ENCODE data around the gene TOX2.

The TOX2 gene

GRCh38 chr20:43982886-43983285 lies 68.2 kb downstream of the TOX2 start:
- Histone ChIP-seq H3K4me1 (peaks cover 9% of the 10 kb centered on the region; the same call in 1 of the 2 replicates), H3K27ac (no peak overlapping the region), H3K4me2 (no peak overlapping the region), H3K27me3 (no peaks in the 10 kb centered on the region), H3K36me3 (no peaks in the 10 kb centered on the region), H3K9me3 (no peaks in the 10 kb centered on the region), H3K4me3 (no peak overlapping the region), H4K20me1 (no peaks in the 10 kb centered on the region), H3K9ac (no peak overlapping the region)
- no peak for TF ChIP-seq Cebpa-rat (IDR thresholded peaks at IDR 0.05)

DNA sequence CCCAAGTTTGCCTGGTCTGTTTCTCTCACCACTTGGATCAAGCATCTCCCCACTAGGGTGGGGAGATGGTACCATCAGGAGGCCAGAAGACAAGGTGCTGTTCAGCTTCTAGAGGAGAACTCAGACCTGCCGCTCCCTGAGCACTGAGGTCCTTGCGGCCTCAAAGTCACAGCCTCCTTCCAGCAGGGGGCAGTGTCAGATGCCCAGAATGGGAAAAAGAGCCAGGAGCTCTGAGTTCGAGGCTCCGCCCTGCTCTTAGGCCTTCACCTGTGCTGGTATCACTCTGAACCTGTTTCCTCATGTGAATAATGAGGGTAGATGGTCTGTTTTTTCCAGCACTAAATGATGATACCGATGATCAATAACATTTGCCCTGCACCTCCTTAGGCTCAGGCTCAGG lies 68.7 kb downstream of the TOX2 start:
- Histone ChIP-seq H3K27ac (no peak overlapping the region), H3K9ac (no peak overlapping the region), H3K36me3 (no peaks in the 10 kb centered on the region), H3K9me3 (no peaks in the 10 kb centered on the region), H3K4me1 (peaks cover 9% of the 10 kb centered on the region; the same call in 1 of the 2 replicates), H3K27me3 (no peaks in the 10 kb centered on the region), H3K4me2 (no peak overlapping the region), H4K20me1 (no peaks in the 10 kb centered on the region), H3K4me3 (no peak overlapping the region)
- no peak for TF ChIP-seq Cebpa-rat (IDR thresholded peaks at IDR 0.05)

- H3K4me1 ChIP-seq, result peaks cover 9% of the 10 kb centered on the region; the same call in 1 of the 2 replicates
- no peaks in the 10 kb centered on the region for H4K20me1 ChIP-seq
- no peak overlapping the region for H3K27ac ChIP-seq
These were observed 69.3 kb downstream of the TOX2 start for GRCh38 chr20:43983904-43984361.

DNA sequence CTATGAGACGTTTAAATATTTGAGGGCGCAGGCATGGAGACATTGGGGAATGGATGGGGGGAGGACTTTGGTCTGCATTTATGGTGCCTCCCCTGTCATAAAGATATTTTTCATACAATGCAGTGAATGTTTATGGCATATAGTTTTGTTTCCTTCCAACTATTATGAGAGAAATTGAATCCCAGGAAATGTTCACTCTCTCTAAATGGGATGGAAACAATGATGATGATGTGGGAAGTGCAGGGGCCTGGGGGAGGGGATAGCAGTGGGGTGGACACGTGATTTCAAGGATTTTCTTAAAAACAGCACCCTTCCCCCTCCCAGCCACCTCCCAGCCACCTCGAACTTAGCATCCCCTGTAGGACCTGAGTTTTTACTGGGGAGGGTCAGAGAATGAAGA lies 69.9 kb downstream of the TOX2 start:
- Histone ChIP-seq H3K27ac (no peak overlapping the region), H3K4me2 (no peak overlapping the region), H3K9ac (no peak overlapping the region), H3K27me3 (no peaks in the 10 kb centered on the region), H3K36me3 (no peaks in the 10 kb centered on the region), H3K4me1 (peaks cover 9% of the 10 kb centered on the region; the same call in 1 of the 2 replicates), H3K9me3 (peaks cover under 1% of the 10 kb centered on the region; the same call in 1 of the 2 replicates), H4K20me1 (no peaks in the 10 kb centered on the region), H3K4me3 (no peak overlapping the region)
- TF ChIP-seq Cebpa-rat (IDR thresholded peaks at IDR 0.05), result no peak

More at GRCh38 chr20:43983904-43984361, 69.3 kb downstream of the TOX2 start:
- Histone ChIP-seq H3K4me2 (no peak overlapping the region), H3K4me3 (no peak overlapping the region), H3K27me3 (no peaks in the 10 kb centered on the region), H3K9ac (no peak overlapping the region), H3K36me3 (no peaks in the 10 kb centered on the region), H3K9me3 (no peaks in the 10 kb centered on the region)
- no peak for TF ChIP-seq Cebpa-rat (IDR thresholded peaks at IDR 0.05)

DNA sequence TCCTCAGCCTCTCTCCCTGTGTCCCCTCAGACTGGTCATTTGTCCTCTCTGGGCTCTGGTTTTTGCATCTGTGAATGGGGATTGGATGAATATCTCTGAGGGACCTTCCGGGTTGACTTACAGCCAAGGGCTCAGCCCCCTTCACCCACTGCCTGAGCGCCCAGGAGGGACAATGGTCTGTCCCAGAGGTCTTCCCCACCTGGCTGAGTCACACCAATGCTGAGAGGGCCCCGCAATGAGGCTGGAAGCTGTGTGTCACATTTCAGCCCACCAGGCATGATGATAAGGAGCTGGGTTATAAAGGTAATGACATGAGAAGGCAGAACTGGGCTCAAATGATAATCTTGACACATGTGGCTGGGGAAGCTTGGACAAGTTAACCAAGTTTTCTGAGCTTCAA lies 70.5 kb downstream of the TOX2 start:
- H3K4me1 ChIP-seq, result peaks cover 9% of the 10 kb centered on the region; the same call in 1 of the 2 replicates
- H3K36me3 ChIP-seq, result no peaks in the 10 kb centered on the region
- no peak for TF ChIP-seq Cebpa-rat (IDR thresholded peaks at IDR 0.05)
- no peak overlapping the region for H3K27ac ChIP-seq
- no peak overlapping the region for H3K9ac ChIP-seq
- no peaks in the 10 kb centered on the region for H3K27me3 ChIP-seq
- H3K9me3 ChIP-seq, result peaks cover 6% of the 10 kb centered on the region; the same call in 1 of the 2 replicates
- H4K20me1 ChIP-seq, result no peaks in the 10 kb centered on the region
- H3K4me3 ChIP-seq, result no peak overlapping the region
- H3K4me2 ChIP-seq, result no peak overlapping the region

GRCh38 chr20:43985608-43986316 lies 71.1 kb downstream of the TOX2 start:
- Histone ChIP-seq H3K9me3 (peaks cover 7% of the 10 kb centered on the region; the same call in 1 of the 2 replicates), H3K4me3 (no peak overlapping the region), H3K4me1 (peaks cover 9% of the 10 kb centered on the region; the same call in 1 of the 2 replicates), H3K36me3 (no peaks in the 10 kb centered on the region), H3K27ac (no peak overlapping the region), H3K27me3 (no peaks in the 10 kb centered on the region), H4K20me1 (no peaks in the 10 kb centered on the region), H3K9ac (no peak overlapping the region), H3K4me2 (no peak overlapping the region)
- no peak for TF ChIP-seq Cebpa-rat (IDR thresholded peaks at IDR 0.05)

DNA sequence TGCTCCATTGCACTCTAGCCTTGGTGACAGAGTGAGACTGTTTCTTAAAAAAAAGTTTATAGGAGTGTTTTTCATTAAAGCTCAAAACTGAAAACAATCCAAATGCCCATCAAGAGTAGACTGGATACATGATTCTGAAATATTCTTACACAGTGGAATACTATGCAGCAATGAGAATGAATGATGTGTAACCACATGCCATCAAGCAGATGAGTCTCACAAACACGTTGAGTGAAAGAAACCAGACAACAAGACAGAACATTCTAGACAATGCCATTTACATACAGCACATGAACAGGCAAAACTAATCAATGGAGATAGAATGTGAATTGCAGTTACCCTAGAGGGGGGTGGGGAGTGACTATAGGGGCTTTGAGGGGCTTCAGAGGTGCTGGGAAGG lies 72.4 kb downstream of the TOX2 start:
- Histone ChIP-seq H3K27ac (no peak overlapping the region), H3K4me3 (no peak overlapping the region), H3K9ac (no peak overlapping the region), H3K4me1 (0 out of 2 replicates have a peak, but pooled peaks cover 4% of the 10 kb centered on the region), H3K36me3 (no peaks in the 10 kb centered on the region), H3K4me2 (no peak overlapping the region), H4K20me1 (no peaks in the 10 kb centered on the region), H3K9me3 (peaks cover 7% of the 10 kb centered on the region; the same call in 1 of the 2 replicates), H3K27me3 (no peaks in the 10 kb centered on the region)
- no peak for TF ChIP-seq Cebpa-rat (IDR thresholded peaks at IDR 0.05)

GRCh38 chr20:43987531-43987930 lies 72.9 kb downstream of the TOX2 start:
- Histone ChIP-seq H3K9ac (no peak overlapping the region), H3K27ac (no peak overlapping the region), H4K20me1 (no peaks in the 10 kb centered on the region), H3K36me3 (no peaks in the 10 kb centered on the region), H3K4me1 (0 out of 2 replicates have a peak, but pooled peaks cover 4% of the 10 kb centered on the region), H3K9me3 (peaks cover 7% of the 10 kb centered on the region; the same call in 1 of the 2 replicates), H3K4me2 (no peak overlapping the region), H3K4me3 (no peak overlapping the region), H3K27me3 (no peaks in the 10 kb centered on the region)
- no peak for TF ChIP-seq Cebpa-rat (IDR thresholded peaks at IDR 0.05)

GRCh38 chr20:43988451-43988850 lies 73.8 kb downstream of the TOX2 start:
- Histone ChIP-seq H3K9me3 (peaks cover 7% of the 10 kb centered on the region; the same call in 1 of the 2 replicates), H3K27ac (no peak overlapping the region), H4K20me1 (no peaks in the 10 kb centered on the region), H3K36me3 (no peaks in the 10 kb centered on the region), H3K4me3 (no peak overlapping the region), H3K4me1 (no peaks in the 10 kb centered on the region), H3K9ac (no peak overlapping the region), H3K27me3 (no peaks in the 10 kb centered on the region), H3K4me2 (no peak overlapping the region)
- no peak for TF ChIP-seq Cebpa-rat (IDR thresholded peaks at IDR 0.05)

GRCh38 chr20:43988867-43989266 lies 74.2 kb downstream of the TOX2 start:
- Histone ChIP-seq H4K20me1 (no peaks in the 10 kb centered on the region), H3K9me3 (peaks cover 7% of the 10 kb centered on the region; the same call in 1 of the 2 replicates), H3K4me1 (no peaks in the 10 kb centered on the region), H3K27ac (no peak overlapping the region), H3K4me2 (no peak overlapping the region), H3K4me3 (no peak overlapping the region), H3K36me3 (no peaks in the 10 kb centered on the region), H3K9ac (no peak overlapping the region), H3K27me3 (no peaks in the 10 kb centered on the region)
- no peak for TF ChIP-seq Cebpa-rat (IDR thresholded peaks at IDR 0.05)

Measured in BLaER1 (cell line).